Left colon (tissue), 2 donors: ENCODE measurements around the gene BECN2. TPM values are rescaled to one million over a fixed set of nuclear protein-coding genes. Genes with fewer than 3 reads are reported as not detected.

Experiments used
- ATAC-seq: fragments of 200-7000 bp; cut with Tn5 transposase; one replicate; pipeline ENCODE4 v1.9.1; 2020; ENCODE audit warnings: mild to moderate bottlenecking, moderate library complexity
- DNase-seq, 2 donors: peaks; one replicate each; pipeline ENCODE4 v3.0.0-alpha.2; 2020
- intact Hi-C, 2 donors: fragments of 100-400 bp; cut with DNase I in 1 of 2; cut with micrococcal nuclease in 1 of 2; formaldehyde crosslinking; loops; one replicate each; pipeline versions ENCODE4 v1.11.2 to v1.14.0; 2022; cut with DNase I, micrococcal nuclease
- long read RNA-seq: library from polyadenylated mRNA; unstranded; transcript quantifications from one replicate; pipeline ENCODE4 v2.0.0, GENCODE V29; 2021
- total RNA-seq, 2 donors: library from RNA; stranded (reverse); fragmentation: NEBNext Ultra II Directional; extraction: Animal tissue kit (Norgen Biotek cat#: 25700); gene quantifications; one replicate each; pipeline ENCODE4 v1.2.1, GENCODE V29; 2021
- donor health status: DM: no; HTN: no; CAD: no.
- donor health status: DM: yes; HTN: yes; CAD: no.

BECN2 gene, protein sequence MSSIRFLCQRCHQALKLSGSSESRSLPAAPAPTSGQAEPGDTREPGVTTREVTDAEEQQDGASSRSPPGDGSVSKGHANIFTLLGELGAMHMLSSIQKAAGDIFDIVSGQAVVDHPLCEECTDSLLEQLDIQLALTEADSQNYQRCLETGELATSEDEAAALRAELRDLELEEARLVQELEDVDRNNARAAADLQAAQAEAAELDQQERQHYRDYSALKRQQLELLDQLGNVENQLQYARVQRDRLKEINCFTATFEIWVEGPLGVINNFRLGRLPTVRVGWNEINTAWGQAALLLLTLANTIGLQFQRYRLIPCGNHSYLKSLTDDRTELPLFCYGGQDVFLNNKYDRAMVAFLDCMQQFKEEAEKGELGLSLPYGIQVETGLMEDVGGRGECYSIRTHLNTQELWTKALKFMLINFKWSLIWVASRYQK
- total RNA-seq = not detected
- long read RNA-seq = 0 reads

DNA sequence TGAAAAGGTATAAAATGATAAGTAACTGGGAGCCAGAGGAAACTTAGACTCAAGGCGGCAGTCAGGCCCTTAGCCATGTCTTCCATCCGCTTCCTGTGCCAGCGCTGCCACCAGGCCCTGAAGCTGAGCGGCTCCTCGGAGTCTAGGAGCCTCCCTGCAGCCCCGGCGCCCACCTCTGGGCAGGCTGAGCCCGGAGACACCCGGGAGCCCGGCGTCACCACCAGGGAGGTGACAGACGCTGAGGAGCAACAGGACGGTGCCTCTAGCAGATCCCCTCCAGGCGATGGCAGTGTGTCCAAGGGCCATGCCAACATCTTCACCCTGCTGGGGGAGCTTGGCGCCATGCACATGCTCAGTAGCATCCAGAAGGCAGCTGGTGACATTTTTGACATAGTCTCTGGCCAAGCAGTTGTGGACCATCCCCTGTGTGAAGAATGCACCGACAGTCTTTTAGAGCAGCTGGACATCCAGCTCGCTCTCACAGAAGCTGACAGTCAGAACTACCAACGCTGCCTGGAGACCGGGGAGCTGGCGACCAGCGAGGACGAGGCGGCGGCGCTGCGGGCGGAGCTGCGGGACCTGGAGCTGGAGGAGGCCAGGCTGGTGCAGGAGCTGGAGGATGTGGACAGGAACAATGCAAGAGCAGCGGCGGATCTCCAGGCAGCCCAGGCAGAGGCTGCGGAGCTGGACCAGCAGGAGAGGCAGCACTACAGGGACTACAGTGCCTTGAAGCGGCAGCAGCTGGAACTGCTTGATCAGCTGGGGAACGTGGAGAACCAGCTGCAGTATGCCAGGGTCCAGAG is at the start of gene BECN2:
Gene BECN2, plus strand, starts transcription at position 76 of the 803 bp plus-strand sequence. Its CDS starts 0 bp downstream, at position 76.
- no peak for ATAC-seq
- DNase-seq = no peak
- intact Hi-C loops = no loop called here

DNA sequence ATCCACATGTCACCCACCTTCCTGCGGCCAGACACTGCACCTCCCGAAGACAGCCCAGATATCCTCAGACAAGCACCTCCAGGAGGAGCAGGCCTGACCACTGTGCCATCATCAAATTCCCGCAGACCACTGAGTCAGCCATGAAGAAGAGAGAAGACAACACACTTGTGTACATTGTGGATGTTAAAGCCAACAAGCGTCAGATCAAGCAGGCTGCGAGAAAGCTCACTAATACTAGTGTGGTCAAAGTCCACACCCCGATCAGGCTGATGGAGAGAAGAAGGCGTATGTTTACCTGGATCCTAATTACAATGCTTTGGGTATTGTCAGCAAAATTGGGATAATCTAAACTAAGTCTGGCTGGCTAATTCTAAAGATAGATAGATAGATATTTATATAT is 41.4 kb upstream of the BECN2 start:
- no peak for DNase-seq
- ATAC-seq = no peak
- intact Hi-C loops = no loop called here

DNA sequence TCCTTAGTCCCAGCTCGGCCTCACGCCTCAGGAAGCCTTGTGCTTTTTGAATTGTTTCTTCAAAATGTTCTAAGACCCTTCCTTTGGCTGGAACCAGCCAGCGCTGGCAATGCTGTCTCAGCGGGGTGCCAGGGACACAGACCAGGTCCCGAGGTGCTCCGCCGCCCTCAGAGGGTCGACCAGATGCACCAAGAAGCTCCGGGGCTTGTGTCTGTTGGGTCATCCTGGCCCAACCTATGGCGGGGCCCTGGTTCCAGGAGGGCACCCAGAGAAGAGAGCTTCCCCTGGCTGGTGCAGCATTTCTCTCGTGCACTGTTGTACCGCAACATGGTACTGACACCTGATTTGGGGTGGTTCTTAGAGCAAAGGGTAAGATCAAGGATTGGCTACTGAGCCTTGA is 40.1 kb upstream of the BECN2 start:
- ATAC-seq = no peak
- no peak for DNase-seq
- intact Hi-C loops = no loop called here

DNA sequence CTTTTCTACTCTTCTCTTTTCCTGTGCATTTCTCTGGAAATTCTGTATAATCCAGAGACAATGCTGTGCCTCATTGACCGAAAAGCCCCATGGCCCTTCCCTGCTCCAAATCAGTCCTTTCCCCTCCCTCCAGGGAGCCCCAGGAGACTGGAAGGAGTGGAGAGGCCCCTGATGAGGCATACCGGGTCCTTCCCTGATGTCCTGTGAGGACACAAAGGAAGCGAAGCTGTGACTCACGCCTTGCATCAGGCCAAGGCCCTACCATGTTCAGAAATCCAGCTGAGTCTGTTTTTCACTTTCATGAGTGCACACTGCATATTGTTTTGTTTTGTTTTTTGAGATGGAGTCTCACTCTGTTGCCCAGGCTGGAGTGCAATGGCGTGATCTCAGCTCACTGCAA is 38.7 kb upstream of the BECN2 start:
- DNase-seq = no peak
- ATAC-seq = no peak
- intact Hi-C loops = no loop called here

DNA sequence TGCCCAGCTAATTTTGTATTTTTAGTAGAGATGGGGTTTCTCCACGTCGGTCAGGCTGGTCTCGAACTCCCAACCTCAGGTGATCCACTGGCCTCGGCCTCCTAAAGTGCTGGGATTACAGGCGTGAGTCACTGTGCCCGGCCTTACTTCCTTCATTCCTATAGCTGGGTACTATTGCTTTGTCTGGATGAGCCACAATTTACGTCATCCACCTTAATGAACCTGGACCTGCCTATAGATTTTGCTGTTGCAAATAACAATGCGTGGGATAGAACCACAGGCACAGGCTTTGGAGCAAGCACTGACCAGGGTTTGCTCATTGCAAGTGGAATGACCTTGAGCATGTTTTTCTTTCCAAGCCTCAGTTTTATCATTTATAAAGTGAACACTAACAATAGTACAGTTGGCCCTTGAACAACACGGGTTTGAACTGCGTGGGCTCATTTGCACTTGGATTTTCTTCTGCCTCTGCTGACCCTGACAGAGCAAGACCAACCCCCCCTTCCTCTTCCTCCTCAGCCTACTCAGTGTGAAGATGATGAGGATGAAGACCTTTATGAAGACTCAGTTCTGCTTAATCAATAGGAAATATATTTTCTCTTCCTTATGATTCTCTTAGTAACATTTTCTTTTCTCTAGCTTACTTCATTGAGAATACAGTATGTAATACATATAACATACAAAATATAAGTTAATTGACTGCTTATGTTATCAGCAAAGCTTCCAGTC is 33.3 kb upstream of the BECN2 start:
- ATAC-seq (no peak), DNase-seq (no peak)
- intact Hi-C loops = no loop called here

DNA sequence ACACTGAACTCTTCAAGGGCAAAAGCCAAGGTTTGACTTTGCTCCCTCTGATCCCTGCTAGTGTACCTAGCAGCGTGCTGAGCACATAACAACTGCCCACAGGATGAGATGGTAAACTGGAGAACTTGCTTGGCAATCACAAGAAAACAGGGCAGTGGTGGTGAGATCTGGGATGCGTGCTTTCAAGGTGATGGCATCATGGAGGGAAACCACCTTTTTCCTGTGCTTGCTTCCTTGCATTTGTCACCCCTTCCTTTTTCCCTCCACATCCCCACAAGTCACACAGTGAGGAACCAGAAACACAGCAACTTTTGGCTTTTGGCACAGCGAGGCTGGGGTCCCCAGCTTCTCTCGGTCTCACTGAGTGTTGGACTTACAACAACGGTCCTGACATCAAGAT is 31.4 kb upstream of the BECN2 start:
- intact Hi-C loops = no loop called here
- no peak for DNase-seq
- no peak for ATAC-seq

DNA sequence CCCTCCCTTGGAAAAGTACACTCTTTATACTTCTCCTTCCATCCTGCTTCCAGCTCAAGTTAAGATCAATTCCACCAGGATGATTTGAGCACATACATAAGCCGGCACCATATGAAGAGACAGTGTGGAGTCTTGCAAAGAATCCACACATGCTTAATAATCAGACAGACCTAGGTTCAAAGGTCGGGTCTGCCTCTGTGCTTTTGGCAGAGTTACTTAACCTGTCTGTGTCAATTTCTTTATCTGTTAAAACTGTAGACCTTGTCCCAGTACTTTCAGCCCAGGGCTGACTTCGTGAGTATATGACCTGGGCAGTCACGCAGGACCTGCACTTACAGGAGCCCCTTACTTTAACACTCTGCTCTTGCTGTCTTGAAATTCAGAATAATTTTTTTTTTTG is 30.2 kb upstream of the BECN2 start:
- intact Hi-C loops = no loop called here
- DNase-seq = no peak
- no peak for ATAC-seq

DNA sequence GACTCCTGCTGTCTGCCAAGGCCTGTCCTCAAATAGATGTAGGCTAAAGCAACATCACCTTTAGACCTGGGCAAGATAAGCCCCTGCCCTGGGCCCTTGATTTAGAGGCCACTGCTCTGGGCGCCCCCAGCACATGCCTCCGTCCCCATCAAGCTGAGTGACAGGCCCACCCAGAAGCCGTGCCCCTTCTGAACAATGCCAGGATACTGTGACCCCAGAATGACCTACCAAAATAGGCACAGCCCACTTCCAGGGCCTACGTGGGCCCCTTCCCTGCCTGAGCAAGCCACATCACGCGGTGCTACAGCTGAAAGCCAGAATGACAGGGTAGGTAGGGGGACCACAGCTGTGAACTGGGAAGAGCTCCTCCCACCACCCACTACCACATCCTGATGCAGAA is 24.7 kb upstream of the BECN2 start:
- intact Hi-C loops = no loop called here
- ATAC-seq (no peak), DNase-seq (no peak)

DNA sequence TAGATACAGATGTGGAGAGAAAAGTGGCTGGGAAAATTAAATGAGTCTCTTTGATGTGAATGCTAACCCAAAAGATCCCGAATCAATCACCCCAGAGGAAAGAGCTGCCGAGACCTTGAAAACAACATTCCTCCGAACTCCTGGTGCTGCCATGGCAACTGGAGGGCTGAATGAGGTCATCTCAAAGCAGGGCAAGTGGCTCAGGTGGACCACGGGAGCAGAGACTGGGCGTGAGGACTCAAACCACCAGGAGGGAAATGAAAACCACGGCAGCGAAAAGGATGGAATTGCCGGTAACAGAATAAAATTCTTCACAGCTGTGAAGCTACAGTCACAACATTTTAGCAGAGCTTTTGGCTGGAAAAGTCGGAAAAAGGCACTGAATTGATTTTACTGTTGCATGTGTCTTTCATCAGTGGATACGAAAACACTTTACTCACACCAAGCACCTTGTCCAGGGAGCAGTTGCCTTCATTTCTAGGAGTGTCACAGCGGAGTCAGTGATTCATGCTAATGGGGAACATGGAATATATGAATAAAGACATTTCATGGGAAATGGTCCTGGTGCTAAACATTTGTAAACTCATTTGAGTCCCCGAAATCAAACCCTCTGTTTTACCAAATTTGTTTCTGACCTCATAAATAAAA is 23.2 kb upstream of the BECN2 start:
- no peak for ATAC-seq
- no peak for DNase-seq
- intact Hi-C loops = no loop called here

DNA sequence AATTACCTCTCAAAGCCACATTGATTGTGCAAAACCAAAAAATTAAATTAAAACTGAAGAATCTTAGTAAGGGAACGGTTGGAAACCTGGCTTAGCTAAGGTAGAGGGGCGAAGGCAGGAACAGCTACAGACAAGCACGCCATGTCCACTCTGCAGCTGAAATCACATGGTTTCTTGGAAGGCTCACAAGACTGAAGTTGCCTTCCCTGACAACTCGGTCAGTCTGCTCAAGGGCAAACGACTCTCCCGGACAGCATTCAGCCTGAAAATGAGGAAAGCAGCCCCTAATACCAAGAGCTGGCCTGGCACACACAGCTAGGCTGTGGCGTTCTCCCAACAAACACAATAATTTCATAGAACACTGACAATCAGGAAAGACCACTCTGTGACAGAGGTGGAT is 22.7 kb upstream of the BECN2 start:
- intact Hi-C loops = no loop called here
- no peak for DNase-seq
- no peak for ATAC-seq

DNA sequence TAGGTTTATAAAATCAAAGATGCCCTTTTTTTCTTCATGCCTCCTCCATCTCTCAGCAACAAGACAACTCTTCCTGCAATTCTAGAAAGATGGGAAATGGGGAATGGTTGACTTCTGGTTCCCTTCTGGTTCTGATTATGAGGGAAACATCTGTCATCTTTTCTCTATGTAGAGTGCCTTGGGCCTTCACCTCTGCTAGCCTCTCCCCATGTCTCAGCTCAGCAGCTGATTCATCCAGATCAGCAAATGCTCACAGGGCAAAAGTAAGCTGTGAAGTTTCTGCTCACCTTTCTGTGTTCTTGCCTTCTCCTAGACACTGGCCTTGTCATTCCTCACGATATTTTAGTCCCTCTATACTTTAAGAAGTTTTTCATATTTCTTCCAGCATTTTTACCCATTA is 17.8 kb upstream of the BECN2 start:
- ATAC-seq = no peak
- intact Hi-C loops = no loop called here
- no peak for DNase-seq

DNA sequence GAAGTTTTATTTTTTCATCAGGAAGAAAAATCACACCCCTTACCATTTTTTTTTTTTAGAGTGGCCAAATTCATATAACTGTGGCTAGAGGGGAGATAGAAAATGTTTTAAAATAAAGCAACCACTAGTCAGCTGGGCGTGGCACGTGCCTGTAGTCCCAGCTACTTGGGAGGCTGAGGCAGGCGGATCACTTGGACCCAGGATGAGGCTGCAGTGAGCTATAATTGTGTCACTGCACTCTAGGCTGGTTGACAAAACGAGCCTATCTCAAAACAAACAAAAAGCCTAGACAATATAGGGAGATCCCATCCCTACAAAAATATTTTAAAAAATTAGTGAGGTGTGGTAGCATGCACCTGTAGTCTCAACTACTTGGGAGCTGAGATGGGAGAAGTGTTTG is 14.8 kb upstream of the BECN2 start:
- intact Hi-C loops = no loop called here
- DNase-seq (no peak), ATAC-seq (no peak)

DNA sequence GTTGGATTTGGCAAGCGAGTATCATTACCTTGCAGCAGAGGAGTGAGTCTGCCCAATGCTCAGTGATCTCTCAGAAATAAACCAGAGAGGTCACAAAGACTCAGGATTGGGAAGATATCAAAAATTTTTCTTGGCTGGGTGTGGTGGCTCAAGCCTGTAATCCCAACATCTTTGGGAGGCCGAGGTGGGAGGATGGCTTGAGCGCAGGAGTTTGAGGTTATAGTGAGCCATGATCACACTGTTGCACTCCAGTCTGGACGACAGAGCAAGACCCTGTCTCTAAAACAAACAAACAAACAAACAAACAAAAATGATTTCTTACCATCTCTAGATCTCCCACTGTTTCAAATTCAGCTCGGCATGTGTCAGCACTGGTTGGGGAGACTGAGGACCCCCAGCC is 13.3 kb upstream of the BECN2 start:
- DNase-seq = no peak
- ATAC-seq = no peak
- intact Hi-C loops = no loop called here

DNA sequence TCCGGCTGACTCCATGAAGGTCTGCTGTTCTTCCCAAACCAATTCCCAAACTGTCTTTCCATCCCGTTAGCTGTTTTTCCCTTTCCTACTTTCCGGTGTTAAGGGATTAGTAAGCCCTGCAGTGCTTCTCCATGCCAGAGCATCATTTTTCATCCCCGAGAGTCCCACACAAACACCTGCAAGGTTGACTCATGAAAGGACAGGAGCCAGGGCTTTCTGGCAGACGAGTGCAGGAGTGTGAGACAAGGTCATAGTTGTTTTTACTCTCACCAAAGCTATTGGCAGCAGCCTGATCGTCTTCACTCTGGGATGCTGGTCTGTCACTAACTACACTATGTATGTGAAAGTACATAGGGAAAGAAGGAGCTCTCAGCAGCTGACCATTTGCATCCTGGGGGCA is 10.2 kb upstream of the BECN2 start:
- intact Hi-C loops = no loop called here
- DNase-seq = no peak
- no peak for ATAC-seq

DNA sequence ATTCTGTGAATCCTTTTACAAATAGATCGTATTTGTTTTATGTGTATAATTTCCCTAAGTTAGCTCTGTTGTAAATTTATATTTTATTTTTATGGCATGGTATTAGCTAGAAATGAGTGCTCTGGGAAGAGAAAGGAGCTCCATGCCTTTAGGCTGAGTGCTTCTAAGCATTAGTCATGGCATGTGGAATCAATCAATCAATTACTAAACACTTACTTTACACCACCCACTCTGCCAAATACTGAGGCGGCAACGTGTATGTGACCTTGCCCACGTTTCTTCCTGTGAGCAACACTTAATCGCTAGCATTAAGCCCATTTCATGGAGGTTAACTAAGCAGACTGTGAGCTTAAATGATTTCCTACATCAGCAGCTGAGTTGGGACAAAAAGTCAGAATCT is 7.2 kb upstream of the BECN2 start:
- no peak for DNase-seq
- no peak for ATAC-seq
- intact Hi-C loops = no loop called here

DNA sequence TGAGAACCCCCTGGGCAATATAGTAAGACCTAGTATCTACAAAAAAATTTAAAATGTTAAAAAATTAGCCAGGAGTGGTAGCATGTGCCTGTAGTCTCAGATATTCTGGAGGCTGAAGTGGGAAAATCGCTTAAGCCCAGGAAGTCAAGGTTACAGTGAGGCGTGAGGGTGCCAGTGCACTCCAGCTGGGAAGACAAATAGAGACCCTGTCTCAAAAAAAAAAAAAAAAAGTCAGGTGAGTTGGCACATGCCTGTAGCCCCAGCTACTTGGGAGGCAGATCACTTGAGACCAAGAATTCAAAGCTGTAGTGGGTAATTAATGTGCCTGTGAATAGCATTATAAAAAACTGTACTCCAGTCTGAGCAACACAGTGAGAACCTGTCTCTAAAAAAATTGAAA is 4.6 kb downstream of the BECN2 start:
- ATAC-seq (no peak), DNase-seq (no peak)
- intact Hi-C loops = no loop called here

DNA sequence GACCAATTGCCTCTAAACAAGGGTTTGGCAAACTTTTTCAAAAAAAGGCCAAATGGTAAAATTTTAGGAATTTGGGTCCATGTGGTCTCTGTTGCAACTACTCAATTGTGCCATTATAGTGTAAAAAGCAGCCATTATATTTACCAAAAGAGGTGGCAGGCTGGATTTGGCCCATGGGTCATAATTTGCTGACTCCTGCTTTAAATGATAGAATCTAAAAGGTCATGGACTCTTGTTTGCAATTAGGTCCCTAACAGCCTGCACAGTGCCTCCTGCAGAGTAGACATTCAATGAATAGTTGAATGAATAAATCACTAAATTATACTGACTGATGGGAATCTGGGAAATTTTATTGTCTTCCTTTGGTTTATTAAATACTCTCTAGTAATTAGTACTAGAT is 6.2 kb downstream of the BECN2 start:
- no peak for DNase-seq
- ATAC-seq = no peak
- intact Hi-C loops = no loop called here

DNA sequence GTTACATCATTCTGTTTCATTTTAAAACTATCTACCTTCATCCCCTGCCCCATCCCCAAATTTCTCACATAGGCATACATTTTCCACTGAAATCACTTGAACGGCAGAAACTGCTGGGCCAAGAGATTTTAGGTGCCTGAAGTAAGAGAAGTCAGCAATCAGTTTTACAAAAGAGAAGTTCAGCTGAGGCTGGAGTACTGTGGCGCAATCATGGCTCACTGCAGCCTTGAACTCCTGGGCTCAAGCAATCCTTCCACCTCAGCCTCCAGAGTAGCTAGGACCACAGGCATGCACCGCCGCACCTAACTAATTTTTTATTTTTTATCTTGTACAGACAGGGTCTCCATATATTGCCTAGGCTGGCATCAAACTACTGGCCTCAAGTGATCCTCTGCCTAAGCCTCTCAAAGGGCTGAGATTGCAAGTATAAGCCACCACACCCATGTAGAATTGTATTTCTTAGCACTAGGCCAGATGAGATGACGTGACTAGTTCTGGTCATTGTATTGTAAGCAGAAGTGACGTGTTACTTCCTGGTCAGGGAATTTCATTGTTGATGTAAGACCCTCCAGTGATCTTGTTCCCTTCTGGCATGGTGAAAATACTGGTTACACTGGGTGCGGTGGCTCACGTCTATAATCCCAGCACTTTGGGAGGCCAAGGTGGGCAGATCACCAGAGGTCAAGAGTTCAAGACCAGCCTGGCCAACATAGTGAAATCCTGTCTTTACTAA is 7.1 kb downstream of the BECN2 start:
- DNase-seq (no peak), ATAC-seq (no peak)
- intact Hi-C loops = no loop called here

DNA sequence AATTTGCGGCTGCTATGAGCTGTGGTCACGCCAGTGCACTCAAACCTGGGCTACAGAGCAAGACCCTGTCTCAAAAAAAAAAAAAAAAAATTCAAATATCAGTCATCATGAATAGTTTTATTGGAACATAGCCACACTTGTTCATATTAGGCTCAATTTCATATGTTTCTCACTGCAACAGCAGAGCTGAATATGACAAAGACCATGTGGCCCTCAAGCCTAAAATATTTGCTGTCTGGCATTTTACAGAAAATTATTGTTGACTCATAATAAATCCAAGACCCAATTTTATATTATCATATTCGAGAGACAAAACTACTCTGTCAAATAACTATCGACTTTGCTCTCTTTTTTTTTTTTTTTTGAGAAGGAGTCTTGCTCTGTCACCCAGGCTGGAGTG is 11.0 kb downstream of the BECN2 start:
- intact Hi-C loops = no loop called here
- DNase-seq (no peak), ATAC-seq (no peak)
